Neuronal stem cell (in vitro differentiated cells): ENCODE results near the gene RLBP1.

Source experiments
- DNase-seq: peaks from one replicate; pipeline ENCODE4 v3.0.0-alpha.2; 2013; ENCODE audit warnings: low spot score
- H2AFZ ChIP-seq: one replicate; pipeline ENCODE4 v1.6.1; 2013; ENCODE audit warnings: mild to moderate bottlenecking, low read length, inconsistent platforms
- H2AK5ac ChIP-seq: 2 replicates; pipeline ENCODE4 v1.6.1; 2013; ENCODE audit warnings: low read depth, mild to moderate bottlenecking, inconsistent platforms, low read length, moderate library complexity, mixed read lengths
- H2BK120ac ChIP-seq: 2 replicates; pipeline ENCODE4 v1.6.1; 2013; ENCODE audit warnings: low read depth, mild to moderate bottlenecking, inconsistent platforms, low read length, moderate library complexity, mixed read lengths
- H2BK12ac ChIP-seq: one replicate; pipeline ENCODE4 v1.6.1; 2013; ENCODE audit warnings: low read length, inconsistent platforms
- H2BK15ac ChIP-seq: 2 replicates; pipeline ENCODE4 v1.6.1; 2013; ENCODE audit warnings: mild to moderate bottlenecking, low read length, inconsistent platforms, mixed read lengths
- H2BK5ac ChIP-seq: one replicate; pipeline ENCODE4 v1.6.1; 2013; ENCODE audit warnings: inconsistent platforms, mild to moderate bottlenecking, low read length, moderate library complexity
- H3K14ac ChIP-seq: one replicate; pipeline ENCODE4 v1.6.1; 2013; ENCODE audit warnings: low read length, inconsistent platforms
- H3K18ac ChIP-seq: 2 replicates; pipeline ENCODE4 v1.6.1; 2013; ENCODE audit warnings: low read length, inconsistent platforms
- H3K23ac ChIP-seq: 2 replicates; pipeline ENCODE4 v1.6.1; 2013; ENCODE audit warnings: low read depth, mild to moderate bottlenecking, mixed read lengths, low read length, inconsistent platforms; ENCODE audit not compliant: poor library complexity
- H3K27ac ChIP-seq: replicated peaks from 3 replicates; pipeline ENCODE4 v1.5.1; 2013; ENCODE audit warnings: low read length, inconsistent platforms
- H3K27me3 ChIP-seq, 3 experiments: 2 replicates each; pipeline ENCODE4 v1.6.1; 2013; ENCODE audit warnings: low read length in 3 of 3, mild to moderate bottlenecking in 2 of 3, inconsistent platforms in 1 of 3, low read depth in 1 of 3, mixed read lengths in 1 of 3, moderate library complexity in 1 of 3; ENCODE audit not compliant: control insufficient read depth in 3 of 3, insufficient read depth in 3 of 3
- H3K36me3 ChIP-seq, 2 donors: replicated peaks in 1 of 2; 2 replicates each; pipeline ENCODE4 v1.6.1; 2013; ENCODE audit warnings: low read length in 2 of 2; ENCODE audit not compliant: control insufficient read depth in 2 of 2, insufficient read depth in 2 of 2
- H3K4ac ChIP-seq: 2 replicates; pipeline ENCODE4 v1.6.1; 2013; ENCODE audit warnings: inconsistent platforms, mild to moderate bottlenecking, low read length, moderate library complexity
- H3K4me1 ChIP-seq, 2 donors: 1 replicate in 1 of 2; 2 replicates in 1 of 2; pipeline ENCODE4 v1.6.1; 2013; ENCODE audit warnings: low read length in 2 of 2, low read depth in 1 of 2; ENCODE audit not compliant: control insufficient read depth in 2 of 2, insufficient read depth in 1 of 2
- H3K4me2 ChIP-seq: one replicate; pipeline ENCODE4 v1.6.1; 2013; ENCODE audit warnings: mild to moderate bottlenecking, low read length, inconsistent platforms; ENCODE audit not compliant: insufficient read depth, poor library complexity, severe bottlenecking
- H3K4me3 ChIP-seq, 2 donors: 2 replicates each; pipeline ENCODE4 v1.5.1; 2013; ENCODE audit warnings: low read length in 2 of 2, mild to moderate bottlenecking in 2 of 2, inconsistent platforms in 1 of 2, moderate library complexity in 1 of 2
- H3K79me1 ChIP-seq: one replicate; pipeline ENCODE4 v1.6.1; 2013; ENCODE audit warnings: low read depth, mild to moderate bottlenecking, inconsistent platforms, low read length, moderate library complexity
- H3K9ac ChIP-seq: one replicate; pipeline ENCODE4 v1.6.1; 2013; ENCODE audit warnings: mild to moderate bottlenecking, low read depth, low read length, inconsistent platforms; ENCODE audit not compliant: poor library complexity
- H3K9me3 ChIP-seq, 2 donors: replicated peaks in 1 of 2; 2 replicates each; pipeline versions ENCODE3 to v1.6.1; 2013; ENCODE audit warnings: low read length in 2 of 2, mild to moderate bottlenecking in 2 of 2, inconsistent platforms in 1 of 2, low read depth in 1 of 2, mixed read lengths in 1 of 2, moderate library complexity in 1 of 2; ENCODE audit not compliant: control insufficient read depth in 2 of 2, insufficient read depth in 1 of 2
- H4K8ac ChIP-seq: one replicate; pipeline ENCODE4 v1.6.1; 2013; ENCODE audit warnings: low read depth, mild to moderate bottlenecking, inconsistent platforms, low read length, moderate library complexity
- H4K91ac ChIP-seq: one replicate; pipeline ENCODE4 v1.6.1; 2013; ENCODE audit warnings: low read length, low read depth, mild to moderate bottlenecking, inconsistent platforms; ENCODE audit not compliant: poor library complexity
- WGBS, 2 donors: extraction: QIAGEN DNeasy Blood & Tissue Kit; methylation state at CpG; one replicate each; pipeline ENCODE4 v1.1.7; 2013; ENCODE audit warnings: missing lambda C conversion rate in 2 of 2, mixed read lengths in 1 of 2; ENCODE audit not compliant: insufficient read length in 2 of 2, insufficient replicate concordance in 1 of 2; ENCODE audit errors: extremely low coverage in 2 of 2; 5-methylcytosine and 5-hydroxymethylcytosine counted together

The RLBP1 gene

GRCh38 chr15:89217031-89217430 lies 4.3 kb downstream of the RLBP1 start:
- WGBS, 2 donors = no CpG with 5 or more reads among the region's 20 CpGs
- no peak overlapping the region for H3K27ac ChIP-seq
- no peak for DNase-seq

DNA sequence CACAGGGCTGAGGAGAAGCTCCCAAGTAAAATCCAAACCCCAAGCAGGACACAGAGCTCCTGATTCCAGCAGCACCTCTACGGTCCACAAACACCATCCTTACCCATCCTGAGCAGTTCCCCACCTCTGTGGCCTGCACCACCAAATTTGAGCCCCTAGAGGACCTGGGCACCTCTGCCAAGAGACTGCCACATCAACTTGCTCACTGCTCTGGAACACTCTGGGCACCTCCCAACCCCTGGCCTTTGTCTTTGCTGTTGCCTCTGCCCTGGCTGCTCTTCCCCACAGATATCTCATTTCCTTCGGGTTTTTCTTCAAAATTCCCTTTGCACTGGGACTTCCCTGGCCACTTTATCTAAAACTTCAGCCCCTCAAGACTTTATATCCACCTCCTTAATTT lies 5.8 kb downstream of the RLBP1 start:
- Histone ChIP-seq H3K9me3 (no peaks in the 10 kb centered on the region), H2BK5ac (no peak overlapping the region), H3K4me3 (no peak overlapping the region), H3K27me3 (peaks cover 0 to 4% (median 0%) of the 10 kb centered on the region in 3 experiments), H4K8ac (no peak overlapping the region), H2AFZ (no peak overlapping the region), H3K27ac (no peak overlapping the region), H2BK120ac (no peak overlapping the region), H4K91ac (no peak overlapping the region), H3K4me2 (no peak overlapping the region), H3K4ac (no peak overlapping the region), H3K36me3 (no peaks in the 10 kb centered on the region), H2BK15ac (no peak overlapping the region), H3K9ac (no peak overlapping the region), H3K23ac (no peak overlapping the region), H2BK12ac (no peak overlapping the region), H3K18ac (peak overlapping the region; percentile 44), H2AK5ac (no peak overlapping the region), H3K79me1 (peaks cover 2% of the 10 kb centered on the region), H3K4me1 (no peaks in the 10 kb centered on the region), H3K14ac (no peak overlapping the region)
- no peak for DNase-seq
- WGBS, 2 donors = no CpG with 5 or more reads among the region's 2 CpGs

More at GRCh38 chr15:89217031-89217430, 4.3 kb downstream of the RLBP1 start:
- H3K4me2 ChIP-seq = no peak overlapping the region
- no peak overlapping the region for H3K4me3 ChIP-seq
- H3K23ac ChIP-seq = peak overlapping the region; percentile 18
- H3K14ac ChIP-seq = no peak overlapping the region
- H2AK5ac ChIP-seq = peak overlapping the region; percentile 90
- peak overlapping the region; percentile 2 for H2BK120ac ChIP-seq
- H3K18ac ChIP-seq = peak overlapping the region; percentile 24
- no peak overlapping the region for H2AFZ ChIP-seq
- H3K27me3 ChIP-seq = peaks cover 0 to 4% (median 0%) of the 10 kb centered on the region in 3 experiments
- no peak overlapping the region for H2BK12ac ChIP-seq
- no peaks in the 10 kb centered on the region for H3K9me3 ChIP-seq
- peak overlapping the region; percentile 29 for H2BK5ac ChIP-seq
- H3K4me1 ChIP-seq = peaks cover 0 to 8% of the 10 kb centered on the region in 2 donors
- H2BK15ac ChIP-seq = no peak overlapping the region
- peak overlapping the region; percentile 22 for H4K91ac ChIP-seq
- peaks cover 2% of the 10 kb centered on the region for H3K79me1 ChIP-seq
- no peak overlapping the region for H3K9ac ChIP-seq
- H3K36me3 ChIP-seq = no peaks in the 10 kb centered on the region
- no peak overlapping the region for H3K4ac ChIP-seq
- H4K8ac ChIP-seq = peak overlapping the region; percentile 70

- H3K36me3 ChIP-seq = no peaks in the 10 kb centered on the region
- H4K8ac ChIP-seq = no peak overlapping the region
- H3K23ac ChIP-seq = no peak overlapping the region
- no peak overlapping the region for H2AK5ac ChIP-seq
- no peaks in the 10 kb centered on the region for H3K4me1 ChIP-seq
- no peak overlapping the region for H3K14ac ChIP-seq
- H3K27me3 ChIP-seq = peaks cover 0 to 4% (median 0%) of the 10 kb centered on the region in 3 experiments
- H3K9ac ChIP-seq = no peak overlapping the region
- no CpG with 5 or more reads among the region's 5 CpGs for WGBS, 2 donors
- H3K18ac ChIP-seq = no peak overlapping the region
- H2BK12ac ChIP-seq = no peak overlapping the region
- no peak overlapping the region for H3K4me3 ChIP-seq
- H3K4me2 ChIP-seq = no peak overlapping the region
- no peak overlapping the region for H2BK120ac ChIP-seq
- no peak overlapping the region for H2BK5ac ChIP-seq
- no peak for DNase-seq
- H3K4ac ChIP-seq = no peak overlapping the region
- H3K9me3 ChIP-seq = no peaks in the 10 kb centered on the region
- H3K27ac ChIP-seq = no peak overlapping the region
- H3K79me1 ChIP-seq = no peaks in the 10 kb centered on the region
- H2BK15ac ChIP-seq = no peak overlapping the region
- no peak overlapping the region for H4K91ac ChIP-seq
- no peak overlapping the region for H2AFZ ChIP-seq
Measured at GRCh38 chr15:89211678-89212170, 9.7 kb downstream of the RLBP1 start.

- Histone ChIP-seq H2BK5ac (no peak overlapping the region), H3K4me1 (peaks cover 0 to 1% of the 10 kb centered on the region in 2 donors), H3K9ac (no peak overlapping the region), H4K91ac (no peak overlapping the region), H3K18ac (no peak overlapping the region), H3K4me2 (no peak overlapping the region), H3K27ac (no peak overlapping the region), H3K23ac (no peak overlapping the region), H3K9me3 (no peaks in the 10 kb centered on the region), H2BK12ac (no peak overlapping the region), H3K4me3 (no peak overlapping the region), H4K8ac (no peak overlapping the region), H3K36me3 (no peaks in the 10 kb centered on the region), H3K27me3 (no peaks in the 10 kb centered on the region), H3K79me1 (no peaks in the 10 kb centered on the region), H2BK15ac (no peak overlapping the region), H2BK120ac (no peak overlapping the region), H3K4ac (no peak overlapping the region), H2AK5ac (no peak overlapping the region), H3K14ac (no peak overlapping the region), H2AFZ (no peak overlapping the region)
- WGBS, 2 donors = no CpG with 5 or more reads among the region's 1 CpG
- no peak for DNase-seq
Measured at GRCh38 chr15:89209057-89209456, 12.3 kb downstream of the RLBP1 start.
